Duodenal mucosa (tissue), 2 donors: Measurements from ENCODE around the gene SCUBE1.

Experiments
- H3K27ac ChIP-seq: one replicate; pipeline ENCODE4 v1.7.0; 2013; ENCODE audit warnings: low read depth, low read length
- H3K27me3 ChIP-seq, 2 donors: one replicate each; pipeline ENCODE4 v1.7.0; 2013; ENCODE audit warnings: low read length in 2 of 2, control low read depth in 1 of 2; ENCODE audit not compliant: insufficient read depth in 2 of 2, control insufficient read depth in 1 of 2
- H3K36me3 ChIP-seq, 2 donors: one replicate each; pipeline ENCODE4 v1.7.0; 2013; ENCODE audit warnings: low read length in 2 of 2, control low read depth in 1 of 2; ENCODE audit not compliant: insufficient read depth in 2 of 2, control insufficient read depth in 1 of 2
- H3K4me1 ChIP-seq, 2 donors: one replicate each; pipeline ENCODE4 v1.7.0; 2013; ENCODE audit warnings: low read length in 2 of 2, control low read depth in 1 of 2; ENCODE audit not compliant: insufficient read depth in 2 of 2, control insufficient read depth in 1 of 2
- H3K4me3 ChIP-seq, 2 donors: one replicate each; pipeline ENCODE4 v1.7.0; 2013; ENCODE audit warnings: low read length in 2 of 2, low read depth in 1 of 2
- H3K9ac ChIP-seq, 2 donors: one replicate each; pipeline ENCODE4 v1.7.0; 2013; ENCODE audit warnings: low read length in 2 of 2, low read depth in 1 of 2
- H3K9me3 ChIP-seq, 2 donors: one replicate each; pipeline ENCODE4 v1.7.0; 2013; ENCODE audit warnings: low read length in 2 of 2, control low read depth in 1 of 2; ENCODE audit not compliant: control insufficient read depth in 1 of 2

The SCUBE1 gene

GRCh38 chr22:43222987-43223386, 120.2 kb downstream of the SCUBE1 start:
- no peak overlapping the region for H3K27ac ChIP-seq
- no peak overlapping the region for H3K4me3 ChIP-seq
- H3K36me3 ChIP-seq: no peaks in the 10 kb centered on the region
- H3K9ac ChIP-seq: no peak overlapping the region
- H3K4me1 ChIP-seq: no peaks in the 10 kb centered on the region
- no peaks in the 10 kb centered on the region for H3K27me3 ChIP-seq
- no peaks in the 10 kb centered on the region for H3K9me3 ChIP-seq

GRCh38 chr22:43222262-43222661, 120.9 kb downstream of the SCUBE1 start:
- Histone ChIP-seq H3K9me3 (no peaks in the 10 kb centered on the region), H3K36me3 (no peaks in the 10 kb centered on the region), H3K27ac (no peak overlapping the region), H3K27me3 (no peaks in the 10 kb centered on the region), H3K4me3 (no peak overlapping the region), H3K9ac (no peak overlapping the region), H3K4me1 (no peaks in the 10 kb centered on the region)

GRCh38 chr22:43220625-43221380, 122.4 kb downstream of the SCUBE1 start:
- no peak overlapping the region for H3K4me3 ChIP-seq
- no peaks in the 10 kb centered on the region for H3K36me3 ChIP-seq
- no peaks in the 10 kb centered on the region for H3K9me3 ChIP-seq
- no peaks in the 10 kb centered on the region for H3K27me3 ChIP-seq
- H3K27ac ChIP-seq: no peak overlapping the region
- H3K9ac ChIP-seq: no peak overlapping the region
- no peaks in the 10 kb centered on the region for H3K4me1 ChIP-seq

- Histone ChIP-seq H3K27ac (no peak overlapping the region), H3K27me3 (no peaks in the 10 kb centered on the region), H3K9ac (no peak overlapping the region), H3K4me1 (no peaks in the 10 kb centered on the region), H3K4me3 (no peak overlapping the region), H3K9me3 (no peaks in the 10 kb centered on the region), H3K36me3 (no peaks in the 10 kb centered on the region)
Observed at GRCh38 chr22:43218786-43219185, 124.4 kb downstream of the SCUBE1 start.

- H3K4me3 ChIP-seq: no peak overlapping the region
- no peaks in the 10 kb centered on the region for H3K9me3 ChIP-seq
- no peak overlapping the region for H3K9ac ChIP-seq
- H3K4me1 ChIP-seq: no peaks in the 10 kb centered on the region
- no peaks in the 10 kb centered on the region for H3K27me3 ChIP-seq
- no peak overlapping the region for H3K27ac ChIP-seq
- H3K36me3 ChIP-seq: no peaks in the 10 kb centered on the region
Observed at GRCh38 chr22:43217285-43218030, 125.7 kb downstream of the SCUBE1 start.

GRCh38 chr22:43216738-43217137, 126.4 kb downstream of the SCUBE1 start:
- H3K9me3 ChIP-seq: no peaks in the 10 kb centered on the region
- H3K4me1 ChIP-seq: no peaks in the 10 kb centered on the region
- H3K27me3 ChIP-seq: no peaks in the 10 kb centered on the region
- H3K36me3 ChIP-seq: no peaks in the 10 kb centered on the region
- no peak overlapping the region for H3K4me3 ChIP-seq
- H3K9ac ChIP-seq: no peak overlapping the region
- no peak overlapping the region for H3K27ac ChIP-seq

GRCh38 chr22:43213962-43214361, 129.2 kb downstream of the SCUBE1 start:
- Histone ChIP-seq H3K27me3 (no peaks in the 10 kb centered on the region), H3K9me3 (no peaks in the 10 kb centered on the region), H3K27ac (no peak overlapping the region)

GRCh38 chr22:43213051-43213450, 130.1 kb downstream of the SCUBE1 start:
- Histone ChIP-seq H3K27me3 (no peaks in the 10 kb centered on the region), H3K27ac (no peak overlapping the region), H3K36me3 (no peaks in the 10 kb centered on the region), H3K9ac (no peak overlapping the region), H3K9me3 (no peaks in the 10 kb centered on the region), H3K4me3 (no peak overlapping the region), H3K4me1 (no peaks in the 10 kb centered on the region)

More at GRCh38 chr22:43213962-43214361, 129.2 kb downstream of the SCUBE1 start:
- H3K4me3 ChIP-seq: no peak overlapping the region
- H3K36me3 ChIP-seq: no peaks in the 10 kb centered on the region
- H3K9ac ChIP-seq: no peak overlapping the region
- no peaks in the 10 kb centered on the region for H3K4me1 ChIP-seq

- Histone ChIP-seq H3K4me1 (no peaks in the 10 kb centered on the region), H3K4me3 (no peak overlapping the region), H3K9ac (no peak overlapping the region), H3K27ac (no peak overlapping the region), H3K9me3 (no peaks in the 10 kb centered on the region), H3K27me3 (no peaks in the 10 kb centered on the region), H3K36me3 (no peaks in the 10 kb centered on the region)
Observed at GRCh38 chr22:43212434-43212952, 130.7 kb downstream of the SCUBE1 start.

- Histone ChIP-seq H3K4me3 (no peak overlapping the region), H3K4me1 (no peaks in the 10 kb centered on the region), H3K27ac (no peak overlapping the region), H3K9ac (no peak overlapping the region), H3K27me3 (no peaks in the 10 kb centered on the region), H3K36me3 (no peaks in the 10 kb centered on the region), H3K9me3 (no peaks in the 10 kb centered on the region)
Observed at GRCh38 chr22:43211941-43212433, 131.2 kb downstream of the SCUBE1 start.
